Kasumi-1 (cell line): ENCODE measurements around the gene ATP13A4.

Experiments used
- DNase-seq, 2 experiments: peaks; one replicate each; lab custom pipeline; 2025; lab: John Stamatoyannopoulos, UW

ATP13A4 gene

GRCh38 chr3:193400304-193400703 is 154.4 kb downstream of the ATP13A4 start:
- no peak for DNase-seq

- no peak for DNase-seq
Observed at GRCh38 chr3:193396451-193397244, 158.0 kb downstream of the ATP13A4 start.

- DNase-seq: no peak
Observed at GRCh38 chr3:193391902-193392301, 162.8 kb downstream of the ATP13A4 start.

- no peak for DNase-seq
Observed at GRCh38 chr3:193389335-193389734, 165.4 kb downstream of the ATP13A4 start.

GRCh38 chr3:193388361-193388760 is 166.3 kb downstream of the ATP13A4 start:
- no peak for DNase-seq

GRCh38 chr3:193387596-193387995 is 167.1 kb downstream of the ATP13A4 start:
- no peak for DNase-seq

GRCh38 chr3:193378706-193379105 is 176.0 kb downstream of the ATP13A4 start, which contains the start of gene ATP13A5:
ATP13A5 (minus strand) TSS chr3:193378753; CDS start chr3:193378725, 28 bp downstream.
- DNase-seq: no peak

- DNase-seq: no peak
Observed at GRCh38 chr3:193377591-193377990, 177.1 kb downstream of the ATP13A4 start.

- DNase-seq: no peak
Observed at GRCh38 chr3:193375614-193376013, 179.1 kb downstream of the ATP13A4 start.

GRCh38 chr3:193372783-193373182 is 181.9 kb downstream of the ATP13A4 start:
- DNase-seq: no peak

GRCh38 chr3:193367868-193368267 is 186.8 kb downstream of the ATP13A4 start:
- DNase-seq: no peak

GRCh38 chr3:193357291-193357690 is 197.4 kb downstream of the ATP13A4 start:
- DNase-seq: no peak

GRCh38 chr3:193354423-193354822 is 200.3 kb downstream of the ATP13A4 start:
- DNase-seq: no peak
